ENCODE data around the gene ADGRG1.

GRCh38 chr16:57677622-57678369 is 49.4 kb downstream of the ADGRG1 start:
- no peak for TF ChIP-seq CTCF (IDR thresholded peaks at IDR 0.05)
- no peak for TF ChIP-seq POLR2A (IDR thresholded peaks at IDR 0.05)
- TF ChIP-seq POLR2AphosphoS5 (IDR thresholded peaks at IDR 0.05; ENCODE audit: insufficient read depth in 1 of 2, low read depth in 1 of 2): no peak

Measured in vagina (tissue), 2 donors.